ENCODE results near the gene NUMBL. TPM values are rescaled to one million over a fixed set of nuclear protein-coding genes. Genes with fewer than 3 reads are reported as not detected.

Gene NUMBL
- total RNA-seq, 1 experiment from 2014 or later = 38.4 TPM

GRCh38 chr19:40719414-40719894, 29.0 kb upstream of the NUMBL start:
- intact Hi-C loops (cut with micrococcal nuclease; ENCODE audit: unreplicated experiment) = loop anchor here (10.0 kb wide), 1 partner anchor 85 kb away; no protein-coding TSS in a partner anchor
- no peak for DNase-seq (ENCODE audit: low spot score)
- no peak for TF ChIP-seq EZH2 (IDR thresholded peaks at IDR 0.05; ENCODE audit: borderline replicate concordance, low read depth, low read length, poor library complexity, severe bottlenecking)
- TF ChIP-seq, protein P1, sequence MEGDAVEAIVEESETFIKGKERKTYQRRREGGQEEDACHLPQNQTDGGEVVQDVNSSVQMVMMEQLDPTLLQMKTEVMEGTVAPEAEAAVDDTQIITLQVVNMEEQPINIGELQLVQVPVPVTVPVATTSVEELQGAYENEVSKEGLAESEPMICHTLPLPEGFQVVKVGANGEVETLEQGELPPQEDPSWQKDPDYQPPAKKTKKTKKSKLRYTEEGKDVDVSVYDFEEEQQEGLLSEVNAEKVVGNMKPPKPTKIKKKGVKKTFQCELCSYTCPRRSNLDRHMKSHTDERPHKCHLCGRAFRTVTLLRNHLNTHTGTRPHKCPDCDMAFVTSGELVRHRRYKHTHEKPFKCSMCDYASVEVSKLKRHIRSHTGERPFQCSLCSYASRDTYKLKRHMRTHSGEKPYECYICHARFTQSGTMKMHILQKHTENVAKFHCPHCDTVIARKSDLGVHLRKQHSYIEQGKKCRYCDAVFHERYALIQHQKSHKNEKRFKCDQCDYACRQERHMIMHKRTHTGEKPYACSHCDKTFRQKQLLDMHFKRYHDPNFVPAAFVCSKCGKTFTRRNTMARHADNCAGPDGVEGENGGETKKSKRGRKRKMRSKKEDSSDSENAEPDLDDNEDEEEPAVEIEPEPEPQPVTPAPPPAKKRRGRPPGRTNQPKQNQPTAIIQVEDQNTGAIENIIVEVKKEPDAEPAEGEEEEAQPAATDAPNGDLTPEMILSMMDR (conservative IDR thresholded peaks at IDR 0.05; ENCODE audit: low read depth, low read length) = no peak
- Histone ChIP-seq H3K4me1 (ENCODE audit: insufficient read depth, low read length, poor library complexity, severe bottlenecking) (peaks cover 33% of the 10 kb centered on the region), H3K9me3 (ENCODE audit: low read depth, low read length, poor library complexity, severe bottlenecking) (no peaks in the 10 kb centered on the region), H3K36me3 (ENCODE audit: insufficient read depth, low read length, poor library complexity, severe bottlenecking) (no peaks in the 10 kb centered on the region), H3K4me3 (ENCODE audit: low read depth, low read length, poor library complexity, severe bottlenecking) (no peak overlapping the region), H3K27me3 (replicated peaks; ENCODE audit: insufficient read depth, low read depth, low read length, poor library complexity) (no peaks in the 10 kb centered on the region), H3K27ac (ENCODE audit: low read depth, low read length, poor library complexity, severe bottlenecking) (no peak overlapping the region)
- BruUV-seq (replicated peaks) = no TSS peak
- CTCF ChIA-PET = no interaction called here
- POLR2A ChIA-PET (ENCODE audit: low non-redundant PET) = interaction anchor here (0.7 kb wide), 1 partner anchor 11 kb away, joined by 10 read pairs; no protein-coding TSS in a partner anchor

- Histone ChIP-seq H3K36me3 (ENCODE audit: insufficient read depth, low read length, poor library complexity, severe bottlenecking) (no peaks in the 10 kb centered on the region), H3K4me1 (ENCODE audit: insufficient read depth, low read length, poor library complexity, severe bottlenecking) (peaks cover 38% of the 10 kb centered on the region), H3K27ac (ENCODE audit: low read depth, low read length, poor library complexity, severe bottlenecking) (peak overlapping the region; percentile 60), H3K9me3 (ENCODE audit: low read depth, low read length, poor library complexity, severe bottlenecking) (no peaks in the 10 kb centered on the region), H3K4me3 (ENCODE audit: low read depth, low read length, poor library complexity, severe bottlenecking) (peak overlapping the region; percentile 68), H3K27me3 (replicated peaks; ENCODE audit: insufficient read depth, low read depth, low read length, poor library complexity) (no peaks in the 10 kb centered on the region)
- BruUV-seq (replicated peaks) = no TSS peak
- ChIA-PET CTCF (no interaction called here), POLR2A (ENCODE audit: low non-redundant PET) (no interaction called here)
- DNase-seq (ENCODE audit: low spot score) = no peak
- no peak for TF ChIP-seq EZH2 (IDR thresholded peaks at IDR 0.05; ENCODE audit: borderline replicate concordance, low read depth, low read length, poor library complexity, severe bottlenecking)
- TF ChIP-seq, protein P1 (conservative IDR thresholded peaks at IDR 0.05; ENCODE audit: low read depth, low read length) = no peak
- intact Hi-C loops (cut with micrococcal nuclease; ENCODE audit: unreplicated experiment) = loop anchor here (10.0 kb wide), 1 partner anchor 86 kb away; no protein-coding TSS in a partner anchor
Measured at GRCh38 chr19:40718774-40719391, 28.4 kb upstream of the NUMBL start.

- POLR2A ChIA-PET (ENCODE audit: low non-redundant PET) = no interaction called here
- Histone ChIP-seq H3K4me1 (ENCODE audit: insufficient read depth, low read length, poor library complexity, severe bottlenecking) (peaks cover 39% of the 10 kb centered on the region), H3K4me3 (ENCODE audit: low read depth, low read length, poor library complexity, severe bottlenecking) (peak overlapping the region; percentile 68), H3K36me3 (ENCODE audit: insufficient read depth, low read length, poor library complexity, severe bottlenecking) (no peaks in the 10 kb centered on the region), H3K27ac (ENCODE audit: low read depth, low read length, poor library complexity, severe bottlenecking) (peak overlapping the region; percentile 60), H3K9me3 (ENCODE audit: low read depth, low read length, poor library complexity, severe bottlenecking) (no peaks in the 10 kb centered on the region), H3K27me3 (replicated peaks; ENCODE audit: insufficient read depth, low read depth, low read length, poor library complexity) (no peaks in the 10 kb centered on the region)
- DNase-seq (ENCODE audit: low spot score) = peak; percentile 28
- no peak for TF ChIP-seq EZH2 (IDR thresholded peaks at IDR 0.05; ENCODE audit: borderline replicate concordance, low read depth, low read length, poor library complexity, severe bottlenecking)
- TF ChIP-seq, protein P1 (conservative IDR thresholded peaks at IDR 0.05; ENCODE audit: low read depth, low read length) = no peak
- BruUV-seq (replicated peaks) = TSS peak; percentile 25
- intact Hi-C loops (cut with micrococcal nuclease; ENCODE audit: unreplicated experiment) = loop anchor here (10.0 kb wide), 1 partner anchor 87 kb away; no protein-coding TSS in a partner anchor
- CTCF ChIA-PET = no interaction called here
Measured at GRCh38 chr19:40717880-40718773, 27.7 kb upstream of the NUMBL start.
